Erythroblast (primary cell): ENCODE data around the gene APOOL.

Source experiments
- GATA1 ChIP-seq: IDR thresholded peaks from 2 replicates; pipeline ENCODE4 v1.6.1; 2011; ENCODE audit warnings: low read depth, mild to moderate bottlenecking, control low read depth, low read length, moderate library complexity
- POLR2A ChIP-seq: IDR thresholded peaks from 2 replicates; pipeline ENCODE4 v1.6.1; 2011; ENCODE audit warnings: mild to moderate bottlenecking, low read length

- TF ChIP-seq POLR2A (no peak), GATA1 (no peak)
Measured at GRCh38 chrX:85004255-85004654, 578 bp downstream of the APOOL start.
